Measurements from ENCODE around the gene EED. TPM values are rescaled to one million over a fixed set of nuclear protein-coding genes. Genes with fewer than 3 reads are reported as not detected.

The EED gene
- polyA plus RNA-seq, 3 donors, result 2.3 to 17.8 (median 5.1) TPM

GRCh38 chr11:86262387-86262786 lies 17.8 kb downstream of the EED start:
- H4K20me1 ChIP-seq (ENCODE audit: insufficient read depth, low read length), result peaks cover 6% of the 10 kb centered on the region
- H3K4me2 ChIP-seq (replicated peaks; ENCODE audit: extremely low read depth, low read length, poor library complexity, severe bottlenecking), result no peak overlapping the region
- H3K9ac ChIP-seq (ENCODE audit: insufficient read depth, low read length, poor library complexity, severe bottlenecking), result no peak overlapping the region
- no peaks in the 10 kb centered on the region for H3K4me1 Mint-ChIP-seq
- H3K4me3 Mint-ChIP-seq, result no peak overlapping the region
- H3K79me2 ChIP-seq (ENCODE audit: insufficient read depth, low read length), result no peaks in the 10 kb centered on the region
- DNase-seq, result no peak
- H3K4me1 ChIP-seq (ENCODE audit: control insufficient read depth in 1 of 2, insufficient read depth in 2 of 2, low read length in 2 of 2), result no peaks in the 10 kb centered on the region
- 94% methylated on average over 2 of the region's 6 CpGs for WGBS (ENCODE audit: insufficient coverage)
- no peaks in the 10 kb centered on the region for H3K27me3 Mint-ChIP-seq (ENCODE audit: low read depth in 3 of 3)
- TF ChIP-seq CTCF (IDR thresholded peaks at IDR 0.05), result no peak
- H3K36me3 Mint-ChIP-seq, result peaks cover 44 to 71% of the 10 kb centered on the region in 2 donors
- no peaks in the 10 kb centered on the region for H3K9me3 ChIP-seq (replicated peaks in 1 of 2; ENCODE audit: control insufficient read depth in 1 of 2, insufficient read depth in 1 of 2, low read length in 2 of 2)
- no peaks in the 10 kb centered on the region for H3K27me3 ChIP-seq (ENCODE audit: control insufficient read depth in 2 of 2, insufficient read depth in 2 of 2, low read length in 2 of 2)
- H3K27ac Mint-ChIP-seq, result no peak overlapping the region
- intact Hi-C loops (cut with micrococcal nuclease), result no loop called here
- peaks cover 76 to 88% of the 10 kb centered on the region in 2 donors for H3K36me3 ChIP-seq (replicated peaks in 1 of 2; ENCODE audit: control insufficient read depth in 1 of 2, insufficient read depth in 2 of 2, low read length in 2 of 2)
- peaks cover 0 to 2% (median 0%) of the 10 kb centered on the region in 7 donors for H3K9me3 Mint-ChIP-seq
- no peak overlapping the region for H3K27ac ChIP-seq (ENCODE audit: low read depth in 1 of 2, low read length in 2 of 2)
- no peak overlapping the region for H3K4me3 ChIP-seq (replicated peaks in 1 of 3; ENCODE audit: low read depth in 2 of 3, low read length in 3 of 3)
- no peak overlapping the region for H2AFZ ChIP-seq (ENCODE audit: insufficient read depth, low read depth, low read length, poor library complexity, severe bottlenecking)

GRCh38 chr11:86264649-86265048 lies 20.1 kb downstream of the EED start:
- Histone ChIP-seq H2AFZ (ENCODE audit: insufficient read depth, low read depth, low read length, poor library complexity, severe bottlenecking) (no peak overlapping the region), H3K4me3 (replicated peaks in 1 of 3; ENCODE audit: low read depth in 2 of 3, low read length in 3 of 3) (no peak overlapping the region), H3K9ac (ENCODE audit: insufficient read depth, low read length, poor library complexity, severe bottlenecking) (no peak overlapping the region), H3K9me3 (replicated peaks in 1 of 2; ENCODE audit: control insufficient read depth in 1 of 2, insufficient read depth in 1 of 2, low read length in 2 of 2) (no peaks in the 10 kb centered on the region), H4K20me1 (ENCODE audit: insufficient read depth, low read length) (peaks cover 13% of the 10 kb centered on the region), H3K36me3 (replicated peaks in 1 of 2; ENCODE audit: control insufficient read depth in 1 of 2, insufficient read depth in 2 of 2, low read length in 2 of 2) (peaks cover 68 to 87% of the 10 kb centered on the region in 2 donors), H3K4me1 (ENCODE audit: control insufficient read depth in 1 of 2, insufficient read depth in 2 of 2, low read length in 2 of 2) (no peaks in the 10 kb centered on the region), H3K27ac (ENCODE audit: low read depth in 1 of 2, low read length in 2 of 2) (no peak overlapping the region), H3K27me3 (ENCODE audit: control insufficient read depth in 2 of 2, insufficient read depth in 2 of 2, low read length in 2 of 2) (no peaks in the 10 kb centered on the region), H3K4me2 (replicated peaks; ENCODE audit: extremely low read depth, low read length, poor library complexity, severe bottlenecking) (no peak overlapping the region), H3K79me2 (ENCODE audit: insufficient read depth, low read length) (peaks cover 4% of the 10 kb centered on the region)
- Mint-ChIP-seq H3K4me3 (no peak overlapping the region), H3K27me3 (ENCODE audit: low read depth in 3 of 3) (no peaks in the 10 kb centered on the region), H3K4me1 (no peaks in the 10 kb centered on the region), H3K9me3 (peaks cover 0 to 4% (median 0%) of the 10 kb centered on the region in 7 donors), H3K36me3 (peaks cover 49 to 71% of the 10 kb centered on the region in 2 donors), H3K27ac (no peak overlapping the region)
- no peak for DNase-seq
- no CpG with 5 or more reads among the region's 2 CpGs for whole genome bisulfite sequencing (ENCODE audit: insufficient coverage)
- TF ChIP-seq CTCF (IDR thresholded peaks at IDR 0.05), result no peak
- intact Hi-C loops (cut with micrococcal nuclease), result no loop called here

All from CD14-positive monocyte (primary cell).